OCI-LY1 (cell line): ENCODE results near the gene MORN5.

Experiments
- H2AFZ ChIP-seq: fragments of 200-600 bp; sonication (generic), shearing (Covaris generic); 2 replicates; pipeline ENCODE4 v1.6.0; 2014; ENCODE audit warnings: antibody characterized with exemption, mild to moderate bottlenecking, low read length
- H3F3A ChIP-seq: fragments of 200-600 bp; sonication (generic), shearing (Covaris generic); 2 replicates; pipeline ENCODE4 v1.6.0; 2014; ENCODE audit warnings: mild to moderate bottlenecking, antibody characterized with exemption, low read length, moderate library complexity; ENCODE audit not compliant: insufficient read depth
- H3K27ac ChIP-seq: fragments of 200-600 bp; sonication (generic); 2 replicates; pipeline ENCODE4 v1.5.1; 2014; ENCODE audit warnings: low read length, mixed run types, mild to moderate bottlenecking, low read depth; ENCODE audit not compliant: poor library complexity, severe bottlenecking
- H3K27me3 ChIP-seq: fragments of 200-600 bp; sonication (generic); 2 replicates; pipeline ENCODE4 v1.6.0; 2014; ENCODE audit warnings: antibody characterized with exemption, mild to moderate bottlenecking, low read length, moderate library complexity; ENCODE audit not compliant: insufficient read depth
- H3K36me3 ChIP-seq: fragments of 200-600 bp; sonication (generic); 2 replicates; pipeline ENCODE4 v1.6.1; 2014; ENCODE audit warnings: mild to moderate bottlenecking, antibody characterized with exemption, low read length, moderate library complexity, mixed read lengths; ENCODE audit not compliant: insufficient read depth
- H3K4me1 ChIP-seq: fragments of 200-600 bp; sonication (generic); 2 replicates; pipeline ENCODE4 v1.5.1; 2014; ENCODE audit warnings: mild to moderate bottlenecking, low read length, moderate library complexity; ENCODE audit not compliant: insufficient read depth, severe bottlenecking
- H3K4me2 ChIP-seq: fragments of 200-600 bp; sonication (generic), shearing (Covaris generic); 2 replicates; pipeline ENCODE4 v1.6.1; 2014; ENCODE audit warnings: low read length
- H3K4me3 ChIP-seq: fragments of 200-600 bp; sonication (generic); 2 replicates; pipeline ENCODE4 v1.5.1; 2014; ENCODE audit warnings: low read length, low read depth, mild to moderate bottlenecking, mixed read lengths; ENCODE audit not compliant: poor library complexity, severe bottlenecking
- H3K79me2 ChIP-seq: fragments of 200-600 bp; shearing (Covaris generic); 2 replicates; pipeline ENCODE4 v1.6.1; 2016; ENCODE audit warnings: mixed run types, low read length, mixed read lengths; ENCODE audit not compliant: insufficient read depth
- H3K9ac ChIP-seq: fragments of 200-600 bp; sonication (generic), shearing (Covaris generic); 2 replicates; pipeline ENCODE4 v1.6.1; 2014; ENCODE audit warnings: mild to moderate bottlenecking, low read length, mixed read lengths
- H3K9me2 ChIP-seq: fragments of 200-600 bp; sonication (generic), shearing (Covaris generic); 2 replicates; pipeline ENCODE4 v1.6.1; 2014; ENCODE audit warnings: low read depth, mild to moderate bottlenecking, low read length, mixed read lengths
- H3K9me3 ChIP-seq: fragments of 200-600 bp; shearing (Covaris generic); 2 replicates; pipeline ENCODE4 v1.6.1; 2014; ENCODE audit warnings: low read length, mixed read lengths
- H4K20me1 ChIP-seq: fragments of 200-600 bp; sonication (generic), shearing (Covaris generic); 2 replicates; pipeline ENCODE4 v1.6.0; 2016; ENCODE audit warnings: mild to moderate bottlenecking, low read length; ENCODE audit not compliant: insufficient read depth
- EZH2 ChIP-seq: fragments of 200-600 bp; sonication (generic), shearing (Covaris generic); IDR thresholded peaks from 2 replicates; pipeline ENCODE4 v1.8.0; 2017; ENCODE audit warnings: borderline replicate concordance, mixed run types, mild to moderate bottlenecking, antibody characterized with exemption, low read length, moderate library complexity, mixed read lengths
- TF ChIP-seq, protein P1 (sequence below): fragments of 200-600 bp; sonication (generic), shearing (Covaris generic); IDR thresholded peaks from 2 replicates; pipeline ENCODE4 v1.5.1; 2017; ENCODE audit warnings: mild to moderate bottlenecking, antibody characterized with exemption, low read length, moderate library complexity, mixed read lengths

Gene MORN5

DNA sequence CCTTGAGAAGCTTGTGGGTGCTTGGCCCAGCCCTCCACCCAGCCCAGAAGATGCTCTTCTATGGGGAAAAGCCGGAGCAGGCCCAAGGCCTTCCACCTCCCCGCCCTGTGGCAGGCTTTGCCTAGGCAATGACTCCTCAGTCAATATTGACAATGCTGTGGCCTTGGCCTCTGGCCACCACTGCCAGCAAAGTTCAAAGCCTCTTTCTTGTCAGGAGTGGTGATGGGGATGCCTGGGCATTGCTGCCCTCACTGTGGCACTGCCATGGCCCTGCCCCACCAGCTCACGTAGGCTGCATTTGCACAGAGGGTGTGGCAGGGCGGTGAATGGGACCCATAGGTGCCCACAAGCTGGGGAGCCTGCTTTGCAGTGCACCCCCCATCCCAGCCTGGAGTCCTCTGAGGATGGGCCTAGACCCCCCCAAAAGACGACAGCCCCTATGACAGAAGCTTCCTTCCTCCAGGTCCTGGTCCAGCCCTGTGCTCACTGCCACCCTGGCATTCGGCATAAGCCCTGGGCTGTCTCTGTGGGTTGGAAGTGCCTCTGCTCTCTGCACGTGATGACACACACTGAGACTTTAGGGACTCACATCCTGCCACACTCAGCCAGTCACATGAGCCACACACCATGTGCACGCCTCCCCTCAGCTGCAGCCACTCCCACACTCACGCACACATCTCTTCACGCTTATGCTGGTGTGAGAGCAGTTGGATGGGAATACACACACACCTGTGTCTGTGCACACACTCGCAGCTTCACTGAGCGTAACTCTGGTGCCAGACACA, 31.1 kb downstream of the MORN5 start:
- no peaks in the 10 kb centered on the region for H3F3A ChIP-seq
- H3K9ac ChIP-seq: no peak overlapping the region
- no peaks in the 10 kb centered on the region for H3K4me1 ChIP-seq
- TF ChIP-seq, protein P1, sequence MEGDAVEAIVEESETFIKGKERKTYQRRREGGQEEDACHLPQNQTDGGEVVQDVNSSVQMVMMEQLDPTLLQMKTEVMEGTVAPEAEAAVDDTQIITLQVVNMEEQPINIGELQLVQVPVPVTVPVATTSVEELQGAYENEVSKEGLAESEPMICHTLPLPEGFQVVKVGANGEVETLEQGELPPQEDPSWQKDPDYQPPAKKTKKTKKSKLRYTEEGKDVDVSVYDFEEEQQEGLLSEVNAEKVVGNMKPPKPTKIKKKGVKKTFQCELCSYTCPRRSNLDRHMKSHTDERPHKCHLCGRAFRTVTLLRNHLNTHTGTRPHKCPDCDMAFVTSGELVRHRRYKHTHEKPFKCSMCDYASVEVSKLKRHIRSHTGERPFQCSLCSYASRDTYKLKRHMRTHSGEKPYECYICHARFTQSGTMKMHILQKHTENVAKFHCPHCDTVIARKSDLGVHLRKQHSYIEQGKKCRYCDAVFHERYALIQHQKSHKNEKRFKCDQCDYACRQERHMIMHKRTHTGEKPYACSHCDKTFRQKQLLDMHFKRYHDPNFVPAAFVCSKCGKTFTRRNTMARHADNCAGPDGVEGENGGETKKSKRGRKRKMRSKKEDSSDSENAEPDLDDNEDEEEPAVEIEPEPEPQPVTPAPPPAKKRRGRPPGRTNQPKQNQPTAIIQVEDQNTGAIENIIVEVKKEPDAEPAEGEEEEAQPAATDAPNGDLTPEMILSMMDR: no peak
- TF ChIP-seq EZH2: no peak
- no peaks in the 10 kb centered on the region for H4K20me1 ChIP-seq
- H3K9me3 ChIP-seq: no peaks in the 10 kb centered on the region
- no peaks in the 10 kb centered on the region for H3K79me2 ChIP-seq
- H3K36me3 ChIP-seq: no peaks in the 10 kb centered on the region
- H3K27ac ChIP-seq: no peak overlapping the region
- no peak overlapping the region for H3K4me2 ChIP-seq
- no peak overlapping the region for H3K4me3 ChIP-seq
- H3K9me2 ChIP-seq: no peaks in the 10 kb centered on the region
- no peak overlapping the region for H2AFZ ChIP-seq
- H3K27me3 ChIP-seq: no peaks in the 10 kb centered on the region

DNA sequence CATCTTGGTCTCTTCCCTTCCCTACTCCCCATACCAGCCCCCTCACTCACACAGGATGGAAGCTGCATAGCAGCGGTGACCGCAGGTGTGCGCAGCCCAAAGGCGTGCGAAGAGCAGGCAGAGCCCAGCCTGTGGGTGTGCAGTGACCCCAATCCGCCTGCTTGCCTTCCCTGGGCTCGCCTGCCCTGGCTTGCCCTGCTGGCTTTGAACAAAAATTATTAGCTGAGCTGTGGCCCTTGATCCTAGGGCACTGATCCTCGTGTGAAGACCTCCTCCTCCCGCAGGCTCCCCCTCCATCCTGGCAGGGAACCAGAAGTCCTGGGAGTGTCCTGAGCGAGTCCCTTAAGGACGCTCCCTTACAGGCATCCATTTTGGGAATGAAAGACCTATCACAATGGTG, 31.9 kb downstream of the MORN5 start:
- Histone ChIP-seq H2AFZ (no peak overlapping the region), H3K4me3 (no peak overlapping the region), H3K79me2 (no peaks in the 10 kb centered on the region), H3K9ac (no peak overlapping the region), H4K20me1 (no peaks in the 10 kb centered on the region), H3F3A (no peaks in the 10 kb centered on the region), H3K4me2 (no peak overlapping the region), H3K27me3 (no peaks in the 10 kb centered on the region), H3K27ac (no peak overlapping the region), H3K36me3 (no peaks in the 10 kb centered on the region), H3K4me1 (no peaks in the 10 kb centered on the region), H3K9me2 (no peaks in the 10 kb centered on the region), H3K9me3 (no peaks in the 10 kb centered on the region)
- TF ChIP-seq, protein P1: no peak
- no peak for TF ChIP-seq EZH2

DNA sequence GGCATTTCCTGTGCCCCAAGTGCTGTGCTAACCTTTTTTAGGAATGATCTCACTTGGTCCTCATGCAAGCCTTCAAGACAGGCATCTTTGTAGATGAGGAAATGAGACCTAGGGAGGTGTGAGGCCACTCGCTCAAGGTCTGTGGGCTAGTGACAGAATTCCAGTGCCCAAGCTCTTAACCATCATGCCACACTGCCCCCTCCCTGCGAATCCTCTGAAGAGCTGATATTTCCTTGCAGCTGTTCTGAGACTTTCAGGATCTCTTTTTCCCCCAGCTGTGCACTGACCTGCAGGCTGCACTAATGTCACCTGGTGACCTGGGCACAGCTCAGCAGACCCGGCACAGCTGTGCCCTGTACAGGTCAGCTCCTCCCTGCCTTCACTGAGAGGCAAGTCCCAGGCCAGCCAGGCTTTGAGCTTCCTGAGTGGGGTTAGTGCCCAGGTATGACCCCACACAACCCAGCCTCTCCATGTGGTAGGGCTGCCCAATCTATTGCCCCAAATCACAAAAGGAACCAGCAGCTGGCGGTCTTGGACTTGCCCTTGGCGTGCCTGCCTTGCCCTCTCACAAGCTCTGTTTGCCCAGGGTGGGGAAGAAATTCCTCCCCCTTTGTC, 32.7 kb downstream of the MORN5 start:
- Histone ChIP-seq H3K9me2 (no peaks in the 10 kb centered on the region), H4K20me1 (no peaks in the 10 kb centered on the region), H3K4me2 (no peak overlapping the region), H3K79me2 (no peaks in the 10 kb centered on the region), H2AFZ (no peak overlapping the region), H3K4me3 (no peak overlapping the region), H3K9ac (no peak overlapping the region), H3K27ac (no peak overlapping the region), H3K9me3 (no peaks in the 10 kb centered on the region), H3K4me1 (no peaks in the 10 kb centered on the region), H3K27me3 (no peaks in the 10 kb centered on the region), H3F3A (no peaks in the 10 kb centered on the region), H3K36me3 (no peaks in the 10 kb centered on the region)
- TF ChIP-seq EZH2: no peak
- TF ChIP-seq, protein P1: no peak
